ENCODE measurements around the gene VSIG1. TPM values are rescaled to one million over a fixed set of nuclear protein-coding genes. Genes with fewer than 3 reads are reported as not detected.
A peak's percentile ranks its signal among the peaks of the same experiment; 100 is the strongest.

VSIG1 gene
- total and polyA plus RNA-seq, 4 experiments from 2014 or later = 6.3 to 46.2 (median 31.0) TPM

DNA sequence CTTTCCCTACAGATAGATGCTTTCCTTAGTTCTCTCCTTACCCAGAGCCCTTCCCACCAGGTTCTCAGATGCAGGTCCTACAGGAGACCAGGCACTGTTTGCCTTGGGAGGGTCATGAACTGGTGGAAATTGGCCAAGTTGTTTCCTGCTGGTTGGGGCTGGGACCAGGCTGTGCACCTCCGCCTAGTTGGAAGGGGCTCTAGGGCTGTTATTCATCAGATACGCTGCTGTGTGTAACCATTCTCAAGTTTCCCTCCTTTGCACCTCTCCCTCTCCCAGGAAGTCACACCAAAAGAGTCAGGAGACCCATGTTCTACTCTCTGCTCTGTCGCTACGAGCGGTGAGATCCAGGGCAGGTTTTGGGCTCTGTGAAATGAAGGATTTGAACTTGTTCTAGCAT lies 11.9 kb upstream of the VSIG1 start:
- Mint-ChIP-seq H3K27me3 (no peaks in the 10 kb centered on the region), H3K9me3 (peaks cover 0 to 1% (median 0%) of the 10 kb centered on the region in 8 donors), H3K4me1 (peaks cover 25 to 57% (median 46%) of the 10 kb centered on the region in 4 donors), H3K36me3 (peaks cover 10 to 11% of the 10 kb centered on the region in 2 donors), H3K4me3 (no peak overlapping the region), H3K27ac (peak overlapping the region in 1 of 7 donors; percentile 33)
- DNase-seq = no peak
- no peaks in the 10 kb centered on the region for H3K9me3 ChIP-seq (ENCODE audit: control insufficient read depth in 1 of 2, low read length in 2 of 2)
- intact Hi-C loops (cut with micrococcal nuclease) = no loop called here
- H3K4me1 ChIP-seq (ENCODE audit: insufficient read depth, low read length) = peaks cover 8% of the 10 kb centered on the region
- ChIA-PET CTCF (ENCODE audit: partially characterized antibody) (no interaction called here), POLR2A (ENCODE audit: partially characterized antibody) (no interaction called here)
- no peak overlapping the region for H3K4me3 ChIP-seq (ENCODE audit: low read length in 2 of 2)
- no peaks in the 10 kb centered on the region for H3K27me3 ChIP-seq (ENCODE audit: insufficient read depth, low read length)
- no peaks in the 10 kb centered on the region for H3K36me3 ChIP-seq (ENCODE audit: insufficient read depth, low read length)
- H3K27ac ChIP-seq (ENCODE audit: low read depth, low read length) = no peak overlapping the region

- H3K27ac Mint-ChIP-seq = no peak overlapping the region
- no peaks in the 10 kb centered on the region for H3K27me3 ChIP-seq (ENCODE audit: insufficient read depth, low read length)
- H3K4me3 Mint-ChIP-seq = no peak overlapping the region
- DNase-seq = no peak
- H3K9me3 ChIP-seq (ENCODE audit: control insufficient read depth in 1 of 2, low read length in 2 of 2) = no peaks in the 10 kb centered on the region
- H3K4me1 Mint-ChIP-seq = peaks cover 23 to 58% (median 45%) of the 10 kb centered on the region in 4 donors
- H3K36me3 ChIP-seq (ENCODE audit: insufficient read depth, low read length) = no peaks in the 10 kb centered on the region
- no peak overlapping the region for H3K27ac ChIP-seq (ENCODE audit: low read depth, low read length)
- H3K4me1 ChIP-seq (ENCODE audit: insufficient read depth, low read length) = peaks cover 7% of the 10 kb centered on the region
- no peak overlapping the region for H3K4me3 ChIP-seq (ENCODE audit: low read length in 2 of 2)
- H3K9me3 Mint-ChIP-seq = no peaks in the 10 kb centered on the region
- CTCF ChIA-PET (ENCODE audit: partially characterized antibody) = no interaction called here
- POLR2A ChIA-PET (ENCODE audit: partially characterized antibody) = no interaction called here
- intact Hi-C loops (cut with micrococcal nuclease) = no loop called here
- H3K36me3 Mint-ChIP-seq = peaks cover 10 to 13% of the 10 kb centered on the region in 2 donors
- H3K27me3 Mint-ChIP-seq = no peaks in the 10 kb centered on the region
These were observed 11.0 kb upstream of the VSIG1 start for GRCh38 chrX:108033890-108034289.

GRCh38 chrX:108034725-108035124 lies 10.1 kb upstream of the VSIG1 start:
- Histone ChIP-seq H3K27ac (ENCODE audit: low read depth, low read length) (no peak overlapping the region), H3K4me1 (ENCODE audit: insufficient read depth, low read length) (no peaks in the 10 kb centered on the region), H3K36me3 (ENCODE audit: insufficient read depth, low read length) (no peaks in the 10 kb centered on the region), H3K4me3 (ENCODE audit: low read length in 2 of 2) (no peak overlapping the region), H3K27me3 (ENCODE audit: insufficient read depth, low read length) (no peaks in the 10 kb centered on the region), H3K9me3 (ENCODE audit: control insufficient read depth in 1 of 2, low read length in 2 of 2) (no peaks in the 10 kb centered on the region)
- Mint-ChIP-seq H3K36me3 (peaks cover 10% of the 10 kb centered on the region in 2 donors), H3K9me3 (no peaks in the 10 kb centered on the region), H3K4me3 (no peak overlapping the region), H3K27ac (no peak overlapping the region), H3K4me1 (peaks cover 22 to 56% (median 42%) of the 10 kb centered on the region in 4 donors), H3K27me3 (no peaks in the 10 kb centered on the region)
- ChIA-PET POLR2A (ENCODE audit: partially characterized antibody) (no interaction called here), CTCF (ENCODE audit: partially characterized antibody) (no interaction called here)
- intact Hi-C loops (cut with micrococcal nuclease) = no loop called here
- no peak for DNase-seq

DNA sequence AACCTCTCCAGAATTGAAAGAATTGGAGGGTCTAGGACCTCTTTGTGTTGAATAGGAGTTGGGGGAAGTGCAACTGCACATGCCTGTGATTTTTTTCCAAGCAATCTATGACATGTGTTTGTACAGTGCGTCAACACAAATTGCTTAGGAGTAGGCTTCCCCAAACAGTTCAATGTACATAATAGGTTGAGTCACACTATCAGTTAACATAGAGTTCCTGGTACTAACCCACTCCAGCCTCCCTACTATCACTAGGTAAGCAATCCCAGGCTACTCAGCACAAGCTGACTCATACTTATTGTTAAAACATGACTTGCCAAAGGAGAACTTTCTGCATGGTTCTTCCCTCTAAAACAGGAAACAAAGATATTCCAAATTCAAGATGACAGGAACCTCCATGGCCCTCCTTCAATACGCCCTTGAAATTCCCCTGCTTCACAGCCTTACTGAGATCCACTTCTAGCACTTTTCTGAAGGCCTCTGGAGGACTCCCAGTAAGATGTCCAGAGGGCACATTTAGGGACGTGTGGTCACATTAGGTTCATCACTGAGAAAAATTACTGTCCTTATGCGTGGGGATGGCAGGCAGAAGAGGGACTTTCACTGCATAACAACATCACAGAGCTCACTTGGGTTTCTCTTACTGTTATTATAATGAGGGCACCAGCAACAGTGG lies 8.4 kb upstream of the VSIG1 start:
- H3K4me3 Mint-ChIP-seq = no peak overlapping the region
- no peak overlapping the region for H3K27ac Mint-ChIP-seq
- no peaks in the 10 kb centered on the region for H3K4me1 ChIP-seq (ENCODE audit: insufficient read depth, low read length)
- H3K27me3 Mint-ChIP-seq = no peaks in the 10 kb centered on the region
- H3K9me3 Mint-ChIP-seq = no peaks in the 10 kb centered on the region
- no peaks in the 10 kb centered on the region for H3K27me3 ChIP-seq (ENCODE audit: insufficient read depth, low read length)
- H3K36me3 ChIP-seq (ENCODE audit: insufficient read depth, low read length) = no peaks in the 10 kb centered on the region
- H3K36me3 Mint-ChIP-seq = peaks cover 10% of the 10 kb centered on the region in 2 donors
- CTCF ChIA-PET (ENCODE audit: partially characterized antibody) = no interaction called here
- POLR2A ChIA-PET (ENCODE audit: partially characterized antibody) = no interaction called here
- DNase-seq = no peak
- H3K4me3 ChIP-seq (ENCODE audit: low read length in 2 of 2) = no peak overlapping the region
- H3K9me3 ChIP-seq (ENCODE audit: control insufficient read depth in 1 of 2, low read length in 2 of 2) = no peaks in the 10 kb centered on the region
- no peak overlapping the region for H3K27ac ChIP-seq (ENCODE audit: low read depth, low read length)
- intact Hi-C loops (cut with micrococcal nuclease) = no loop called here
- peaks cover 19 to 46% (median 31%) of the 10 kb centered on the region in 4 donors for H3K4me1 Mint-ChIP-seq

DNA sequence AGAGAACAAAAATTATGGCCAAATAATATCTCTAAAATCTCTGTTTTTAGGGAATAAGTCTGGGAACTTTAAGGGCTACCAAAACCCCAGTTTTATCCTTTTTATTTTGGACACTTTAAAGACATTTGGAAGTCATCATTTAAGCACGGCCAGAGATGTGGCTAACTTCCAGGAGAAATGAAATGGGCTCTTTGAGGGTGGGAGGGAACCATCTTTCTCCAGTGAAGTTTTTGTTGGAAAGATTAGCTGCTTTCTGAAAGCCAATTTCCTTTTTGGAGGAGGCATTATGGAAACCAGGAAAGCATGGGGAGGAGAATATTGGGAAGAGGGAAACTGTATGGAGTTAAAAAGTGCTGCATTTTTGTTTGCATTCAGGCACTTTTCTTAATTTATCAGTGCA lies 4.8 kb downstream of the VSIG1 start:
- Mint-ChIP-seq H3K4me1 (peaks cover 3 to 8% (median 4%) of the 10 kb centered on the region in 4 donors), H3K4me3 (no peak overlapping the region), H3K27ac (peak overlapping the region in 2 of 7 donors; percentile 29 to 52), H3K36me3 (no peaks in the 10 kb centered on the region), H3K27me3 (no peaks in the 10 kb centered on the region), H3K9me3 (no peaks in the 10 kb centered on the region)
- intact Hi-C loops (cut with micrococcal nuclease) = no loop called here
- DNase-seq = no peak
- H3K36me3 ChIP-seq (ENCODE audit: insufficient read depth, low read length) = no peaks in the 10 kb centered on the region
- H3K9me3 ChIP-seq (ENCODE audit: control insufficient read depth in 1 of 2, low read length in 2 of 2) = no peaks in the 10 kb centered on the region
- ChIA-PET CTCF (ENCODE audit: partially characterized antibody) (no interaction called here), POLR2A (ENCODE audit: partially characterized antibody) (no interaction called here)
- H3K4me3 ChIP-seq (ENCODE audit: low read length in 2 of 2) = no peak overlapping the region
- no peaks in the 10 kb centered on the region for H3K27me3 ChIP-seq (ENCODE audit: insufficient read depth, low read length)
- no peaks in the 10 kb centered on the region for H3K4me1 ChIP-seq (ENCODE audit: insufficient read depth, low read length)
- no peak overlapping the region for H3K27ac ChIP-seq (ENCODE audit: low read depth, low read length)

DNA sequence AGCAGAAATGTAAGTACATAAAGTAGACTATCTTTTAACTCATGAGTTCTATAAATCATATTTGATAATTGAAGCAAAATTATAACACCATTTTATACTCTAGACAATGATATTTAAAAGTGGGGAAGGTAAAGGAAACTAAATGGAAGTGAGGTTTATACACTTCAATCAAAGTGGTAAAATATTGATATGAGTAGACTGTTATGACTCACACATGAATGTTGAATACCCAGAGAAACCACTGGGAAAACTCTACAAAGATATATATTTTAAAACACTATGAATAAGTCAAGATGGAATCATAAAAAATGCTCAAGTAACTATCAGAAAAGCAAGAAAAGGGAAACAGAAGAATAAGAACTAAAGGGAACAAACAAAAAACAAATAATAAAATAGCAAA lies 8.4 kb downstream of the VSIG1 start:
- Histone ChIP-seq H3K4me1 (ENCODE audit: insufficient read depth, low read length) (no peaks in the 10 kb centered on the region), H3K27ac (ENCODE audit: low read depth, low read length) (no peak overlapping the region), H3K4me3 (ENCODE audit: low read length in 2 of 2) (no peak overlapping the region), H3K36me3 (ENCODE audit: insufficient read depth, low read length) (no peaks in the 10 kb centered on the region), H3K27me3 (ENCODE audit: insufficient read depth, low read length) (no peaks in the 10 kb centered on the region), H3K9me3 (ENCODE audit: control insufficient read depth in 1 of 2, low read length in 2 of 2) (no peaks in the 10 kb centered on the region)
- Mint-ChIP-seq H3K27me3 (no peaks in the 10 kb centered on the region), H3K9me3 (no peaks in the 10 kb centered on the region), H3K36me3 (peaks cover 0 to 7% of the 10 kb centered on the region in 2 donors), H3K4me1 (peaks cover 0 to 5% (median 3%) of the 10 kb centered on the region in 4 donors), H3K27ac (peak overlapping the region in 2 of 7 donors; percentile 2 to 32), H3K4me3 (no peak overlapping the region)
- POLR2A ChIA-PET (ENCODE audit: partially characterized antibody) = no interaction called here
- no peak for DNase-seq
- intact Hi-C loops (cut with micrococcal nuclease) = no loop called here
- CTCF ChIA-PET (ENCODE audit: partially characterized antibody) = no interaction called here

DNA sequence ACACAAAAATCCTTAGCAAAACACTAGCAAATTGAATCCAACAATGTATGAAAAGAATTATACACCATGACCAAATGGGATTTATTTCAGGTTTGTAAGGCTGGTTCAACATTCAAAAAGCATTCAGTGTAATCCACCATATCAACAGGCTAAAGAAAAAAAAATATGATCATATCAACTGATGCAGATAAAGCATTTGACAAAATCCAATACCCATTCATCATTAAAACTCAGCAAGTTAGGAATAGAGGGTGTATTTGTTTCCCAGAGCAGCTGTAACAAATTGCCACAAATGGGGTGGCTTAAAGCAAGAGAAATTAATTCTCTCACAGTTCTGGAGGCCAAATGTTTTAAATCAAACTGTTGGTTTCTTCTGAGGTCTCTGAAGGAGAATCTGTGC lies 10.7 kb downstream of the VSIG1 start:
- no peaks in the 10 kb centered on the region for H3K9me3 ChIP-seq (ENCODE audit: control insufficient read depth in 1 of 2, low read length in 2 of 2)
- H3K36me3 ChIP-seq (ENCODE audit: insufficient read depth, low read length) = no peaks in the 10 kb centered on the region
- Mint-ChIP-seq H3K9me3 (no peaks in the 10 kb centered on the region), H3K36me3 (peaks cover 5 to 26% of the 10 kb centered on the region in 2 donors), H3K27ac (no peak overlapping the region), H3K27me3 (no peaks in the 10 kb centered on the region), H3K4me1 (peaks cover 0 to 8% (median 5%) of the 10 kb centered on the region in 4 donors), H3K4me3 (no peak overlapping the region)
- intact Hi-C loops (cut with micrococcal nuclease) = no loop called here
- POLR2A ChIA-PET (ENCODE audit: partially characterized antibody) = no interaction called here
- H3K4me3 ChIP-seq (ENCODE audit: low read length in 2 of 2) = no peak overlapping the region
- no peaks in the 10 kb centered on the region for H3K27me3 ChIP-seq (ENCODE audit: insufficient read depth, low read length)
- H3K27ac ChIP-seq (ENCODE audit: low read depth, low read length) = no peak overlapping the region
- no peaks in the 10 kb centered on the region for H3K4me1 ChIP-seq (ENCODE audit: insufficient read depth, low read length)
- CTCF ChIA-PET (ENCODE audit: partially characterized antibody) = no interaction called here
- DNase-seq = no peak
